CD14-positive monocyte (primary cell): ENCODE results near the gene PRUNE1. TPM values are rescaled to one million over a fixed set of nuclear protein-coding genes. Genes with fewer than 3 reads are reported as not detected.

ENCODE experiments used
- DNase-seq, 3 donors: peaks; one replicate each; pipeline ENCODE4 v3.0.0-alpha.2; 2011 to 2022
- H2AFZ ChIP-seq: 2 replicates; pipeline ENCODE4 v1.6.0; 2012; ENCODE audit warnings: mild to moderate bottlenecking, low read depth, low read length, inconsistent platforms; ENCODE audit not compliant: insufficient read depth, poor library complexity, severe bottlenecking
- H3K27ac ChIP-seq, 2 donors: 1 replicate in 1 of 2; 2 replicates in 1 of 2; pipeline ENCODE4 v1.5.1; 2012 to 2013; ENCODE audit warnings: low read length in 2 of 2, control low read depth in 1 of 2, inconsistent platforms in 1 of 2, low read depth in 1 of 2, mild to moderate bottlenecking in 1 of 2
- H3K27me3 ChIP-seq, 2 donors: one replicate each; pipeline versions ENCODE4 v1.6.0 to v1.6.1; 2011 to 2013; ENCODE audit warnings: low read length in 2 of 2; ENCODE audit not compliant: control insufficient read depth in 2 of 2, insufficient read depth in 2 of 2
- H3K36me3 ChIP-seq, 2 donors: replicated peaks in 1 of 2; 1 replicate in 1 of 2; 2 replicates in 1 of 2; pipeline versions ENCODE4 v1.5.1 to v1.6.1; 2012 to 2013; ENCODE audit warnings: low read length in 2 of 2, control low read depth in 1 of 2, inconsistent platforms in 1 of 2, mild to moderate bottlenecking in 1 of 2; ENCODE audit not compliant: insufficient read depth in 2 of 2, control insufficient read depth in 1 of 2
- H3K4me1 ChIP-seq, 2 donors: 1 replicate in 1 of 2; 2 replicates in 1 of 2; pipeline versions ENCODE4 v1.5.1 to v1.6.1; 2012 to 2013; ENCODE audit warnings: low read length in 2 of 2, control low read depth in 1 of 2, inconsistent platforms in 1 of 2, mild to moderate bottlenecking in 1 of 2, moderate library complexity in 1 of 2; ENCODE audit not compliant: insufficient read depth in 2 of 2, control insufficient read depth in 1 of 2
- H3K4me2 ChIP-seq: replicated peaks from 2 replicates; pipeline ENCODE3; 2012; ENCODE audit warnings: low read length, moderate library complexity, mild to moderate bottlenecking; ENCODE audit not compliant: poor library complexity, severe bottlenecking; ENCODE audit errors: extremely low read depth
- H3K4me3 ChIP-seq, 3 experiments: fragments of 200-600 bp in 1 of 3; sonication (generic) in 1 of 3; replicated peaks in 1 of 3; 1 replicate in 2 of 3; 2 replicates in 1 of 3; pipeline ENCODE4 v1.5.1; 2011 to 2013; ENCODE audit warnings: low read length in 3 of 3, mild to moderate bottlenecking in 3 of 3, control low read depth in 2 of 3, low read depth in 2 of 3, inconsistent platforms in 1 of 3, moderate library complexity in 1 of 3
- H3K79me2 ChIP-seq: 2 replicates; pipeline ENCODE4 v1.6.0; 2012; ENCODE audit warnings: mild to moderate bottlenecking, control low read depth, inconsistent platforms, low read length, moderate library complexity; ENCODE audit not compliant: insufficient read depth
- H3K9ac ChIP-seq: 2 replicates; pipeline ENCODE4 v1.6.0; 2017; ENCODE audit warnings: low read length, mild to moderate bottlenecking; ENCODE audit not compliant: insufficient read depth, poor library complexity, severe bottlenecking
- H3K9me3 ChIP-seq, 2 donors: replicated peaks in 1 of 2; 1 replicate in 1 of 2; 2 replicates in 1 of 2; pipeline versions ENCODE4 v1.5.1 to v1.6.1; 2012 to 2013; ENCODE audit warnings: low read length in 2 of 2, control low read depth in 1 of 2; ENCODE audit not compliant: control insufficient read depth in 1 of 2, insufficient read depth in 1 of 2
- H4K20me1 ChIP-seq: 2 replicates; pipeline ENCODE4 v1.6.0; 2012; ENCODE audit warnings: mild to moderate bottlenecking, low read length, control low read depth, moderate library complexity; ENCODE audit not compliant: insufficient read depth
- H3K27ac Mint-ChIP-seq, 7 donors: one replicate each; pipeline ENCODE4 v1.8.0; 2020; ENCODE audit warnings: mild to moderate bottlenecking in 7 of 7, mixed read lengths in 7 of 7, moderate library complexity in 6 of 7, inconsistent platforms in 2 of 7
- H3K27me3 Mint-ChIP-seq, 3 donors: one replicate each; pipeline ENCODE4 v1.8.0; 2021 to 2022; ENCODE audit warnings: low read depth in 3 of 3, mild to moderate bottlenecking in 3 of 3, mixed read lengths in 3 of 3, moderate library complexity in 3 of 3, inconsistent platforms in 1 of 3
- H3K36me3 Mint-ChIP-seq, 2 donors: one replicate each; pipeline ENCODE4 v1.8.0; 2020; ENCODE audit warnings: mixed read lengths in 2 of 2, inconsistent platforms in 1 of 2, mild to moderate bottlenecking in 1 of 2
- H3K4me1 Mint-ChIP-seq: one replicate; pipeline ENCODE4 v1.8.0; 2020; ENCODE audit warnings: mild to moderate bottlenecking, mixed read lengths
- H3K4me3 Mint-ChIP-seq, 2 donors: one replicate each; pipeline ENCODE4 v1.8.0; 2020; ENCODE audit warnings: mild to moderate bottlenecking in 2 of 2, mixed read lengths in 2 of 2, moderate library complexity in 1 of 2
- H3K9me3 Mint-ChIP-seq, 7 donors: one replicate each; pipeline ENCODE4 v1.8.0; 2020 to 2022; ENCODE audit warnings: mixed read lengths in 7 of 7, mild to moderate bottlenecking in 6 of 7, moderate library complexity in 6 of 7, inconsistent platforms in 2 of 7
- CTCF ChIP-seq: fragments of 200-600 bp; IDR thresholded peaks from one replicate; pipeline ENCODE4 v1.8.0; 2022; ENCODE audit warnings: antibody characterized with exemption, mild to moderate bottlenecking
- WGBS: methylation state at CpG from one replicate; pipeline ENCODE4 v1.1.5; 2013; ENCODE audit warnings: missing lambda C conversion rate; ENCODE audit not compliant: insufficient coverage; 5-methylcytosine and 5-hydroxymethylcytosine counted together
- intact Hi-C, 2 donors: fragments of 100-400 bp; cut with micrococcal nuclease; formaldehyde crosslinking; loops; one replicate each; pipeline versions ENCODE4 v1.15.0 to v1.15.1; 2023
- polyA plus RNA-seq, 3 donors: library from polyadenylated mRNA; depleted of rRNA in 1 of 3; unstranded in 2 of 3; stranded (reverse) in 1 of 3; fragments of 300-500 nt in 2 of 3; fragments of >200 nt in 1 of 3; fragmentation: Illumina TruSeq in 2 of 3; gene quantifications; 1 replicate in 2 of 3; 2 replicates in 1 of 3; pipeline ENCODE4 v1.2.3, GENCODE V29; 2012 to 2021

PRUNE1 gene
- polyA plus RNA-seq, 3 donors: 8.4 to 22.8 (median 22.6) TPM

GRCh38 chr1:150971583-150972416 is 36.4 kb upstream of the PRUNE1 start:
- H3K4me3 ChIP-seq: peak overlapping the region in 1 of 3 experiments; percentile 88
- Mint-ChIP-seq H3K4me1 (peaks cover 60% of the 10 kb centered on the region), H3K27me3 (no peaks in the 10 kb centered on the region), H3K36me3 (peaks cover 23 to 31% of the 10 kb centered on the region in 2 donors), H3K9me3 (no peaks in the 10 kb centered on the region), H3K27ac (peak overlapping the region; percentile 59 to 90 (median 81)), H3K4me3 (peak overlapping the region; percentile 86 to 90)
- peaks cover 22 to 29% of the 10 kb centered on the region in 2 donors for H3K36me3 ChIP-seq
- intact Hi-C loops: loop anchor here (5.0 to 10.0 kb wide), 3 partner anchors 36 to 207 kb away; partner anchors contain the start of genes CTSS (in 1 of the 2), MINDY1 (in 1 of the 2), PRUNE1 (in 1 of the 2) and SETDB1 (in 1 of the 2)
- TF ChIP-seq CTCF: peak; percentile 48
- DNase-seq: peak; percentile 27 to 47 (median 30)
- no peaks in the 10 kb centered on the region for H3K9me3 ChIP-seq
- peak overlapping the region; percentile 33 to 84 for H3K27ac ChIP-seq
- no peaks in the 10 kb centered on the region for H3K27me3 ChIP-seq
- peaks cover 53 to 62% of the 10 kb centered on the region in 2 donors for H3K4me1 ChIP-seq
- 83% methylated on average over 2 of the region's 6 CpGs for WGBS
- peak overlapping the region; percentile 6 for H3K9ac ChIP-seq
- no peak overlapping the region for H2AFZ ChIP-seq
- peak overlapping the region; percentile 98 for H3K4me2 ChIP-seq
- peaks cover 85% of the 10 kb centered on the region for H3K79me2 ChIP-seq
- H4K20me1 ChIP-seq: peaks cover 70% of the 10 kb centered on the region

- H3K27me3 Mint-ChIP-seq: no peaks in the 10 kb centered on the region
- H3K9me3 Mint-ChIP-seq: no peaks in the 10 kb centered on the region
- H3K27me3 ChIP-seq: no peaks in the 10 kb centered on the region
- intact Hi-C loops: loop anchor here (5.0 to 10.0 kb wide), 3 partner anchors 35 to 208 kb away; partner anchors contain the start of genes CTSS (in 1 of the 2), MINDY1 (in 1 of the 2), PRUNE1 (in 1 of the 2) and SETDB1 (in 1 of the 2)
- H3K4me3 ChIP-seq: peak overlapping the region in 1 of 3 experiments; percentile 88
- peak overlapping the region; percentile 4 to 84 for H3K27ac ChIP-seq
- no peak for TF ChIP-seq CTCF
- H3K4me1 ChIP-seq: peaks cover 60 to 69% of the 10 kb centered on the region in 2 donors
- no peak overlapping the region for H2AFZ ChIP-seq
- H3K9ac ChIP-seq: no peak overlapping the region
- H3K4me2 ChIP-seq: peak overlapping the region; percentile 98
- no peaks in the 10 kb centered on the region for H3K9me3 ChIP-seq
- H4K20me1 ChIP-seq: peaks cover 64% of the 10 kb centered on the region
- peaks cover 67% of the 10 kb centered on the region for H3K4me1 Mint-ChIP-seq
- peak overlapping the region in 6 of 7 donors; percentile 45 to 90 (median 80) for H3K27ac Mint-ChIP-seq
- H3K36me3 ChIP-seq: peaks cover 16 to 22% of the 10 kb centered on the region in 2 donors
- peaks cover 17 to 24% of the 10 kb centered on the region in 2 donors for H3K36me3 Mint-ChIP-seq
- WGBS: 61% methylated on average over 3 of the region's 4 CpGs
- H3K79me2 ChIP-seq: peaks cover 81% of the 10 kb centered on the region
- no peak for DNase-seq
- peak overlapping the region; percentile 86 to 90 for H3K4me3 Mint-ChIP-seq
Observed at GRCh38 chr1:150972417-150972940, 35.8 kb upstream of the PRUNE1 start.
